ENCODE results near the gene BMP2K. TPM values are rescaled to one million over a fixed set of nuclear protein-coding genes. Genes with fewer than 3 reads are reported as not detected.
"Not testable (repeated sequence)": the region's sequence is repeated elsewhere in the genome, so short reads cannot be mapped to it uniquely, and the experiment has no call there.

BMP2K gene
- total RNA-seq, 1 experiment from 2014 or later: 22.9 TPM

- DNase-seq (ENCODE audit: low read depth, low spot score): no peak
- in situ Hi-C loops (cut with HindIII; ENCODE audit: low pct_unique_long_range_greater_than_20kb, low sequenced_read_pairs): no loop called here
These were observed 3.1 kb downstream of the BMP2K start for GRCh38 chr4:78779280-78779679.

GRCh38 chr4:78780093-78780492, 3.9 kb downstream of the BMP2K start:
- in situ Hi-C loops (cut with HindIII; ENCODE audit: low pct_unique_long_range_greater_than_20kb, low sequenced_read_pairs): no loop called here
- DNase-seq (ENCODE audit: low read depth, low spot score): no peak

DNA sequence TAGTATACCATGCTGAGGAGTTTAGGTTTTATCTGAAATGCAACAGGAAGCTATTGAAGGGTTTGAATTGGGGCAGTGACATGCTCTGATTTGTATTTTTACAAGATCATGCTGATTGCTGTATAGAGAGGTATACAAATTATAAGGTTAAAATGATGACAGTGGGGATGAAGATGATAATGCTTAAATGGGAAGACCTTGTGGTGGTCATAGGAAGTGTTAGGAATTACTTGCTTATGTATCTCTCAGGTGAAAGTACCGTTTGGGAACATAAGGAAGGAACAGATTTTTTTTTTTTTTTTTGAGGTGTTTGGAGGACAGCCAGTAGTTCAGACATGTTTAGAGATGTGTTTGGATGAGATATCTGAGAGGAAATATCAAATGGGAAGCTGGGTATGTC, 5.0 kb downstream of the BMP2K start:
- no peak for DNase-seq (ENCODE audit: low read depth, low spot score)
- in situ Hi-C loops (cut with HindIII; ENCODE audit: low pct_unique_long_range_greater_than_20kb, low sequenced_read_pairs): no loop called here

DNA sequence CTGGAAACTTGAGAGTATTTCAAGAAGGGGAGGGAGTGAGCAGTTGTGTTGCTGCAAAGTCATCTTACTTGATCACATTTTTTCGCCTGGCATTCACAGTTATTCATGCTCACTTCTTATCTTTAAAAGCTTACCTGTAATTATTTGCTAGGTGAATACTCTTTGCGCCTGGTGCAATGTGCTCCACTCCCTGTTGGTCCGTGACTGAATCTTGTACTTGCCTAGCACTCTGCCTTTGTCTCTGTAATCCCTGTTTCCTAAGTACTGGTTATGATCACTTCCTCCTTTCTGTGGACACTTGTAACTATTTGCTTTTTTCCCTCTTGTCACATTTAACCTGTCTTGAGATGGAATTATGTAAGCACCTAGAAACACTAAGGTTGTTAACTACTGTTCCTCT, 5.8 kb downstream of the BMP2K start:
- no peak for DNase-seq (ENCODE audit: low read depth, low spot score)
- in situ Hi-C loops (cut with HindIII; ENCODE audit: low pct_unique_long_range_greater_than_20kb, low sequenced_read_pairs): no loop called here

- in situ Hi-C loops (cut with HindIII; ENCODE audit: low pct_unique_long_range_greater_than_20kb, low sequenced_read_pairs): no loop called here
- peak; percentile 17 for DNase-seq (ENCODE audit: low read depth, low spot score)
These were observed 8.2 kb downstream of the BMP2K start for GRCh38 chr4:78784236-78784865.

DNA sequence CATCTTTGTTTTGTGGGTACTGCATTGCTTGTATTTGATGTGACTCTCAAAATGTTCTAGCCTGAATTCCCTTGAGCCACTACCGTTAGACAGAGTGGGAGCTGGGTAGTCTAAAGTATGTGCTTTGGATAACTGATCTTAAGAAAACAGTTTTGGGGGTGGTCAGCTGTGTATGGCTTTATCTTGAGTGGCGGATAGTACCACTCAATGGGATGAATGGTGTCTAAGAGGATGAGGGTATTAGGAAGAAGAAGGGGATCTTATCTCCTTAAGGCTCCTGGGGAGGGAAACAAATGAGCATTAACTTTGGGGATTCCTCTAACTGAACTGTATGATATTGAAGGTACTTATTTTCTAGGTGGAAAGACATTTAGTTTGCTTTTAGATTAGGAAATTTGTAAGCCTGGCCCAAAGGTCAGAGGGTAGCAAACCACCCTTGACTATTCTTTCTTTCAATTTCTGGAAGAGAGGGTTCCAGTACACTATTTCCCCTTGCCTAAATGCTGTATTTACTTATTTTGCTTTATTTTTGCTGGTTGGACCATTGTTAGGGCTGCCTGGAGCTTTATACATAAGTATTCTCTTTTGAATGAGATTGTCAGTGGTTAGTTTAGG, 11.3 kb downstream of the BMP2K start:
- DNase-seq (ENCODE audit: low read depth, low spot score): no peak
- in situ Hi-C loops (cut with HindIII; ENCODE audit: low pct_unique_long_range_greater_than_20kb, low sequenced_read_pairs): no loop called here

GRCh38 chr4:78788007-78788889, 12.1 kb downstream of the BMP2K start:
- no peak for DNase-seq (ENCODE audit: low read depth, low spot score)
- in situ Hi-C loops (cut with HindIII; ENCODE audit: low pct_unique_long_range_greater_than_20kb, low sequenced_read_pairs): no loop called here

GRCh38 chr4:78795594-78796416, 19.7 kb downstream of the BMP2K start:
- DNase-seq (ENCODE audit: low read depth, low spot score); in situ Hi-C loops (cut with HindIII; ENCODE audit: low pct_unique_long_range_greater_than_20kb, low sequenced_read_pairs): not testable (repeated sequence)

GRCh38 chr4:78796526-78796925, 20.4 kb downstream of the BMP2K start:
- in situ Hi-C loops (cut with HindIII; ENCODE audit: low pct_unique_long_range_greater_than_20kb, low sequenced_read_pairs): no loop called here
- no peak for DNase-seq (ENCODE audit: low read depth, low spot score)

DNA sequence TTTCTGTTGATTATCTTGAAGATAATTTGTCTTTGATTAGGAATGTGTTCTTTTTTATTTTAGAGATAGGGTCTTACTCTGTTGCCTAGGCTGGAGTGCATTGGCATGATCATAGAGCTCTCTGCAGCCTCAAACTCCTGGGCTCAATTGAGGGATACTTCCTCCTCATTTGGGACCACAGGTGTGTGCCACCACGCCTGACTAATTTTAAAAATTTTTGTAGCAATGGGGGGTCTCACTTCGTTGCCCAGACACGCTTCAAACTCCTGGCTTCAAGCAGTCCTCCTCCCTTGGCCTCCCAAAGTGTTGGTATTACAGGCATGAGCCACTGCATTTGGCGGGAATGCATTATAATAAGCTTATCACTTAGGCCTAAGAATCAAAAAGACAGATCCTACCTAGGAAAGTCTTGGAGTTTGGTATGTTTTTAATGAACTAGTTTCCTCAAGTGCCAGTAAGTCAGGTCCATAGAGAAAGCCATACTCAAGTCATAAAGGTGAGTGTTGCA, 21.7 kb downstream of the BMP2K start:
- DNase-seq (ENCODE audit: low read depth, low spot score): no peak
- in situ Hi-C loops (cut with HindIII; ENCODE audit: low pct_unique_long_range_greater_than_20kb, low sequenced_read_pairs): no loop called here

DNA sequence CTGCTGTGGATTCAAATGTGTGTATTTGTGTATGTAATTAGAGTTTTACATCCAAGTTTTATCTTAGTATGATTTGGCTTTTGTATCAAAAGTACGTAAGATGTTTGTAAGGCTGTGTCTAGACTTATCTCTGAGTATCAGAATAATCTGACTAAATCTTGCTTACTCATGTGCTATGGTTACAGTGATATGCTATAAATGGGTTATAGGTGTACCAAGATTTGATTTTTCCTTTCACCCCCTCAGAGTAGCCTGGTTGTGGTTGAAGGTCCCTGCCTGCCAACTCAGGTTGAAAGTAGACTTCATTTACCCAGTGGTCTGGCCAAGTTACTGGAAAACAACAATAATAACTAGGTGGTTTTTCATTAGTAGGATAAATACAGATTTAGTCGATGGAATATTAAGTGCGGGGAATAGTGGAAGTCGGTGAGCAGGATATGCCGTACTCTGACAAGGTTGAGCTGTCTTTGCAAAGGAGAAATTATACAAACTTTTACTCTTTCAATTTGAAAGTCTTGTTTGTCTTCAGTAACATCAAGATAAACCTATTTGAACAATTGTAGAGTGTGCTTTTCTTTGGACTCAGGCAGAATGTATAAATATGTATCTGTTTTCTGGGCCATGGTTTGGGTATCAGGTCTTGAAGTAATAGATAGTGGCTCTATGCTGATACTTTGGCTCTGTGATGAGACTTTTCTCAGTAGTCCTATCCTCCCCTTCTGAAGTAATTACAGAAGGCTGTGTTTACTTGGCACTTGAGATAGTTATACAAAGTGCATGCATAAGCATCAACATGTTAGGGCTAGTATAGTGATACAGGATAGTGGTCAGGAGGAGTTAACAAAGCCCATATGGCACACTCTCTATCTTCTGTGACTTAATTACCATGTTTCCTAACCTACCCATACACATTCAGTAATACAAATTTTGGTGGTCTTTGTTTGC, 23.7 kb downstream of the BMP2K start:
- DNase-seq (ENCODE audit: low read depth, low spot score): no peak
- in situ Hi-C loops (cut with HindIII; ENCODE audit: low pct_unique_long_range_greater_than_20kb, low sequenced_read_pairs): no loop called here

- in situ Hi-C loops (cut with HindIII; ENCODE audit: low pct_unique_long_range_greater_than_20kb, low sequenced_read_pairs): no loop called here
- no peak for DNase-seq (ENCODE audit: low read depth, low spot score)
These were observed 24.8 kb downstream of the BMP2K start for GRCh38 chr4:78800965-78801364.

DNA sequence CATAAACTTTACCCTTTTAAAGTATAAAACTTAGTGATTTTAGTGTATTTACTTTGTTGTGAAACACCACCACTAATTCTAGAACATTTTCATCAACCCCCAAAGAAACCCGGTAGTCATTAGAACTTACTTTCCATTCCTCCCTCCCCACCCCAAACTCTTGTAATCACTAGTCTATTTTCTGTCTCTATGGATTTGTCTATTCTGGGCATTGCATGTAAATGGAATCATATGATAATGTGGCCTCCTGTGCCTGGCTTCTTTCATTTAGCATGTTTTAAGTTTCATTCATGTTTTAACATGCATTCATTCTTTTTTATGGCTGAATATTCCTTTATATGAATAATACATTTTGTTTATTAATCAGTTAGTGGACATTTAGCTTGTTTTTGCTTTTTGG, 27.8 kb downstream of the BMP2K start:
- DNase-seq (ENCODE audit: low read depth, low spot score): no peak
- in situ Hi-C loops (cut with HindIII; ENCODE audit: low pct_unique_long_range_greater_than_20kb, low sequenced_read_pairs): no loop called here

- in situ Hi-C loops (cut with HindIII; ENCODE audit: low pct_unique_long_range_greater_than_20kb, low sequenced_read_pairs): no loop called here
- DNase-seq (ENCODE audit: low read depth, low spot score): no peak
These were observed 30.9 kb downstream of the BMP2K start for GRCh38 chr4:78806943-78807460.

- no peak for DNase-seq (ENCODE audit: low read depth, low spot score)
- in situ Hi-C loops (cut with HindIII; ENCODE audit: low pct_unique_long_range_greater_than_20kb, low sequenced_read_pairs): no loop called here
These were observed 33.1 kb downstream of the BMP2K start for GRCh38 chr4:78809295-78809694.

DNA sequence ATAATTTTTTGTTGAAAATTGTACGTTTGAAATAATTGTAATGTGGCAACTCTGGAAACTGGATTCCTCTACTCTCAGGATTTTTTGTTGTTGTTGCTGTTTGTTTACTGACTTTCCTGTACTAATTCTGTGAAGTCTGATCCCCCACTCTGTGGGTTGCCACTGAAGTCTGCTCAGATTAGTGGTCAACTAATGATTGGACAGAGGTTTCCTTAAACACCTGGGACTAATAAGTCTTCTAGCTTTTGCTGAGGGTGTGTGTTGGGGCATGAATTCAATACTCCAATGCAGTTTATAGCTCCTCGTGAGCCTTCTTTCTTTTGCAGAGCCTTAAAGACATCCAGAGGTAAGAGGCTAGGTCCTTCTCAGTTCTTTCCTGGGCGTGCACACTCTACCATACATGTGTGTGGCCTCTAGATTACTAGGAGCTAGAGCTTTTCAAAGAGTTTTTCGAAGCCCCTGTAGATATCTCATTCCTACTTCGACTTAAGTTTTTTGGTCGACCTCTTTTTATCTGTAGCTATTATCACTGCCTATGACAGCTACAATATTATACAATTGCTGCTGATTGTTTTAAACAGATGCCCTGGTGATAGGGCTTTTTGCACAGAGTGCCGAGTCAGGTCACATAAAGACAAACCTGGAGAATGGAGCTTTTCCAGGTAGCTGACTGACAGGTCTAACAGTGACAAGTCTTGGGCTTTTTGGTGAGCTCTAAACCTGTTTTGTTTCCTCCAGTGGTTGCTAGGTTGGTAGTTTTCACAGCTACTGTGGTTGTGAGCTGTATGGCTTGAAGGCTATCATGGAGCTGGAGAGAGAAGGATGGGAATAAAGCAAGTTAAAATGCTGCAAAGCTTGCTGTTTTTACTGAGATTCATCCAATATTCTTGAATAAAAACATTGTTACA, 34.0 kb downstream of the BMP2K start:
- no peak for DNase-seq (ENCODE audit: low read depth, low spot score)
- in situ Hi-C loops (cut with HindIII; ENCODE audit: low pct_unique_long_range_greater_than_20kb, low sequenced_read_pairs): no loop called here

All from SK-MEL-5 (cell line).